Stimulated activated CD4-positive, alpha-beta T cell treated with anti-CD3 and anti-CD28 coated beads, Interleukin-12 subunit alpha, Interleukin-12 subunit beta, amount 100 ng/mL, for 4 hours (primary cell): Measurements from ENCODE around the gene LRRC4C.

Experiments
- DNase-seq: peaks from one replicate; pipeline ENCODE4 v3.0.0-alpha.2; 2020

Gene LRRC4C

GRCh38 chr11:40838181-40838683 is 621.2 kb downstream of the LRRC4C start:
- DNase-seq, result no peak

- DNase-seq, result no peak
Measured at GRCh38 chr11:40827116-40827515, 632.3 kb downstream of the LRRC4C start.

- no peak for DNase-seq
Measured at GRCh38 chr11:40826601-40827000, 632.9 kb downstream of the LRRC4C start.

GRCh38 chr11:40825201-40825834 is 634.1 kb downstream of the LRRC4C start:
- DNase-seq, result no peak

GRCh38 chr11:40819230-40819629 is 640.2 kb downstream of the LRRC4C start:
- DNase-seq, result no peak

- DNase-seq, result no peak
Measured at GRCh38 chr11:40816976-40817375, 642.5 kb downstream of the LRRC4C start.

- DNase-seq, result no peak
Measured at GRCh38 chr11:40797981-40798380, 661.5 kb downstream of the LRRC4C start.

GRCh38 chr11:40787224-40787623 is 672.2 kb downstream of the LRRC4C start:
- DNase-seq, result no peak

GRCh38 chr11:40763046-40763445 is 696.4 kb downstream of the LRRC4C start:
- no peak for DNase-seq

- DNase-seq, result no peak
Measured at GRCh38 chr11:40759341-40759740, 700.1 kb downstream of the LRRC4C start.

GRCh38 chr11:40754297-40754696 is 705.2 kb downstream of the LRRC4C start:
- DNase-seq, result no peak

- no peak for DNase-seq
Measured at GRCh38 chr11:40746282-40746681, 713.2 kb downstream of the LRRC4C start.

GRCh38 chr11:40732132-40732531 is 727.3 kb downstream of the LRRC4C start:
- DNase-seq, result no peak

GRCh38 chr11:40722179-40722795 is 737.2 kb downstream of the LRRC4C start:
- no peak for DNase-seq

GRCh38 chr11:40716344-40717130 is 742.9 kb downstream of the LRRC4C start:
- no peak for DNase-seq

- no peak for DNase-seq
Measured at GRCh38 chr11:40713083-40713482, 746.4 kb downstream of the LRRC4C start.

GRCh38 chr11:40701027-40701426 is 758.4 kb downstream of the LRRC4C start:
- no peak for DNase-seq

- no peak for DNase-seq
Measured at GRCh38 chr11:40689823-40690222, 769.6 kb downstream of the LRRC4C start.

GRCh38 chr11:40688369-40688768 is 771.1 kb downstream of the LRRC4C start:
- no peak for DNase-seq

- no peak for DNase-seq
Measured at GRCh38 chr11:40686765-40687164, 772.7 kb downstream of the LRRC4C start.

- DNase-seq, result no peak
Measured at GRCh38 chr11:40683010-40683409, 776.4 kb downstream of the LRRC4C start.

GRCh38 chr11:40679276-40679675 is 780.2 kb downstream of the LRRC4C start:
- DNase-seq, result no peak

GRCh38 chr11:40647295-40647694 is 812.2 kb downstream of the LRRC4C start:
- no peak for DNase-seq

GRCh38 chr11:40642284-40642683 is 817.2 kb downstream of the LRRC4C start:
- DNase-seq, result no peak
